OCI-LY7 (cell line): ENCODE results near the gene ADGRF4. TPM values are rescaled to one million over a fixed set of nuclear protein-coding genes. Genes with fewer than 3 reads are reported as not detected.

Source experiments
- BruUV-seq: library from RNA; stranded (reverse); fragments of 400-500 nt; replicated peaks from 2 replicates; lab custom pipeline; 2021; lab: Mats Ljungman, UMichigan
- CTCF ChIA-PET: fragments of 300-600 bp; sonication (Branson Sonifier 250); formaldehyde crosslinking; loops from one replicate; lab custom pipeline; 2022; ENCODE audit warnings: antibody characterized with exemption; ENCODE audit not compliant: unreplicated experiment; lab: Charles Lee
- POLR2A ChIA-PET: fragments of 300-600 bp; sonication (Branson Sonifier 250); formaldehyde crosslinking; loops from one replicate; lab custom pipeline; 2022; ENCODE audit warnings: antibody characterized with exemption; lab: Charles Lee
- DNase-seq: peaks from one replicate; pipeline ENCODE4 v3.0.0-alpha.2; 2015; ENCODE audit warnings: low spot score
- H2AFZ ChIP-seq: fragments of 200-600 bp; sonication (generic), shearing (Covaris generic); 2 replicates; pipeline ENCODE4 v1.6.1; 2014; ENCODE audit warnings: mild to moderate bottlenecking, antibody characterized with exemption, low read length, moderate library complexity
- H3K27ac ChIP-seq: fragments of 200-600 bp; sonication (generic); 2 replicates; pipeline ENCODE4 v1.5.1; 2014; ENCODE audit warnings: mixed run types, low read depth, mild to moderate bottlenecking, moderate library complexity, low read length, inconsistent platforms; ENCODE audit not compliant: poor library complexity, severe bottlenecking
- H3K36me3 ChIP-seq: fragments of 200-600 bp; sonication (generic); 2 replicates; pipeline ENCODE4 v1.6.1; 2014; ENCODE audit warnings: mild to moderate bottlenecking, antibody characterized with exemption, low read length, moderate library complexity, mixed read lengths; ENCODE audit not compliant: insufficient read depth
- H3K4me1 ChIP-seq: fragments of 200-600 bp; sonication (generic); 2 replicates; pipeline ENCODE4 v1.5.1; 2014; ENCODE audit warnings: mild to moderate bottlenecking, low read length; ENCODE audit not compliant: insufficient read depth, poor library complexity, severe bottlenecking
- H3K4me2 ChIP-seq: fragments of 200-600 bp; sonication (generic); 2 replicates; pipeline ENCODE4 v1.6.1; 2014; ENCODE audit warnings: mild to moderate bottlenecking, low read length
- H3K4me3 ChIP-seq: fragments of 200-600 bp; sonication (generic); 2 replicates; pipeline ENCODE4 v1.5.1; 2014; ENCODE audit warnings: mild to moderate bottlenecking, low read depth, low read length; ENCODE audit not compliant: poor library complexity, severe bottlenecking
- H3K79me2 ChIP-seq: fragments of 200-600 bp; sonication (generic); 2 replicates; pipeline ENCODE4 v1.6.1; 2016; ENCODE audit warnings: low read depth, mild to moderate bottlenecking, low read length, moderate library complexity, mixed read lengths; ENCODE audit not compliant: insufficient read depth
- H3K9me2 ChIP-seq: fragments of 200-600 bp; sonication (generic); 2 replicates; pipeline ENCODE4 v1.6.1; 2016; ENCODE audit warnings: mild to moderate bottlenecking, low read length, mixed read lengths; ENCODE audit not compliant: insufficient read depth
- H3K9me3 ChIP-seq: fragments of 200-600 bp; sonication (generic); 2 replicates; pipeline ENCODE4 v1.6.1; 2014; ENCODE audit warnings: mild to moderate bottlenecking, mixed run types, low read length, mixed read lengths
- H4K20me1 ChIP-seq: fragments of 200-600 bp; sonication (generic); 2 replicates; pipeline ENCODE4 v1.6.1; 2014; ENCODE audit warnings: mild to moderate bottlenecking, antibody characterized with exemption, low read length, moderate library complexity, mixed read lengths; ENCODE audit not compliant: insufficient read depth
- EZH2phosphoT487 ChIP-seq: fragments of 200-600 bp; sonication (generic); IDR thresholded peaks from 2 replicates; pipeline ENCODE4 v1.6.1; 2018; ENCODE audit warnings: low read depth, borderline replicate concordance, mild to moderate bottlenecking, mixed run types, antibody characterized with exemption, low read length, moderate library complexity, mixed read lengths
- intact Hi-C: fragments of 100-400 bp; cut with micrococcal nuclease; formaldehyde crosslinking; loops from one replicate; pipeline ENCODE4 v1.10.0; 2022; ENCODE audit not compliant: unreplicated experiment
- total RNA-seq, 2 experiments: library from RNA; depleted of rRNA in 1 of 2; stranded (reverse); fragments of >200 nt in 1 of 2; shearing (Covaris generic) in 1 of 2; gene quantifications; 2 replicates each; pipeline ENCODE4 v1.2.3, GENCODE V29; 2014 to 2022
- TF ChIP-seq, protein P1 (sequence below): fragments of 200-600 bp; sonication (generic); conservative IDR thresholded peaks from 2 replicates; pipeline ENCODE4 v1.5.1; 2014; ENCODE audit warnings: mild to moderate bottlenecking, antibody characterized with exemption, low read length, moderate library complexity, mixed read lengths

Gene ADGRF4
- total RNA-seq, 2 experiments from 2014 or later, result not detected

DNA sequence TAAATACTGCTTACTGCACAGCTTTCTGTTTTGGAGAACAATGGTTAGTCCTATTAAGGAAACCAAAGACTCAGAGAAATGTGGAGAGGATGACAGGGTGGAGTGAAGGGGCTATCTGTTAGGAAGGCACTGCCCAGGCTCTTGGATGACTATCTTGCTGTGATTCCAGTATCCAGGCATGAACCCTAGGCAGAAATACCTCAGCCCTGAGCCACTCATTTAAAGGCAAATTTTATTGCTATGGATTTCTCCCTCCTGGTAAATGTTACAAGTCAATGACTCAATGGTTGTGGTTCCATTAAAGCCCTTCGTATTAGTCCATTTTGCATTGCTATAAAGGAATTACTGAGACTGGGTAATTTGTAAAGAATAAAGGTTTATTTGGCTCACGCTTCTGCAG, 25.9 kb downstream of the ADGRF4 start:
- no peaks in the 10 kb centered on the region for H3K79me2 ChIP-seq
- no peak overlapping the region for H3K4me3 ChIP-seq
- H3K4me2 ChIP-seq, result no peak overlapping the region
- DNase-seq, result no peak
- ChIA-PET POLR2A (interaction anchor here (1.5 kb wide), 1 partner anchor 71 kb away, joined by 3 read pairs; no protein-coding TSS in a partner anchor), CTCF (no interaction called here)
- H3K36me3 ChIP-seq, result no peaks in the 10 kb centered on the region
- BruUV-seq, result no TSS peak
- TF ChIP-seq, protein P1, sequence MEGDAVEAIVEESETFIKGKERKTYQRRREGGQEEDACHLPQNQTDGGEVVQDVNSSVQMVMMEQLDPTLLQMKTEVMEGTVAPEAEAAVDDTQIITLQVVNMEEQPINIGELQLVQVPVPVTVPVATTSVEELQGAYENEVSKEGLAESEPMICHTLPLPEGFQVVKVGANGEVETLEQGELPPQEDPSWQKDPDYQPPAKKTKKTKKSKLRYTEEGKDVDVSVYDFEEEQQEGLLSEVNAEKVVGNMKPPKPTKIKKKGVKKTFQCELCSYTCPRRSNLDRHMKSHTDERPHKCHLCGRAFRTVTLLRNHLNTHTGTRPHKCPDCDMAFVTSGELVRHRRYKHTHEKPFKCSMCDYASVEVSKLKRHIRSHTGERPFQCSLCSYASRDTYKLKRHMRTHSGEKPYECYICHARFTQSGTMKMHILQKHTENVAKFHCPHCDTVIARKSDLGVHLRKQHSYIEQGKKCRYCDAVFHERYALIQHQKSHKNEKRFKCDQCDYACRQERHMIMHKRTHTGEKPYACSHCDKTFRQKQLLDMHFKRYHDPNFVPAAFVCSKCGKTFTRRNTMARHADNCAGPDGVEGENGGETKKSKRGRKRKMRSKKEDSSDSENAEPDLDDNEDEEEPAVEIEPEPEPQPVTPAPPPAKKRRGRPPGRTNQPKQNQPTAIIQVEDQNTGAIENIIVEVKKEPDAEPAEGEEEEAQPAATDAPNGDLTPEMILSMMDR, result no peak
- no peak for TF ChIP-seq EZH2phosphoT487
- no peaks in the 10 kb centered on the region for H3K4me1 ChIP-seq
- intact Hi-C loops, result no loop called here
- H4K20me1 ChIP-seq, result no peaks in the 10 kb centered on the region
- H3K9me2 ChIP-seq, result no peaks in the 10 kb centered on the region
- H2AFZ ChIP-seq, result no peak overlapping the region
- no peak overlapping the region for H3K27ac ChIP-seq
- no peaks in the 10 kb centered on the region for H3K9me3 ChIP-seq

DNA sequence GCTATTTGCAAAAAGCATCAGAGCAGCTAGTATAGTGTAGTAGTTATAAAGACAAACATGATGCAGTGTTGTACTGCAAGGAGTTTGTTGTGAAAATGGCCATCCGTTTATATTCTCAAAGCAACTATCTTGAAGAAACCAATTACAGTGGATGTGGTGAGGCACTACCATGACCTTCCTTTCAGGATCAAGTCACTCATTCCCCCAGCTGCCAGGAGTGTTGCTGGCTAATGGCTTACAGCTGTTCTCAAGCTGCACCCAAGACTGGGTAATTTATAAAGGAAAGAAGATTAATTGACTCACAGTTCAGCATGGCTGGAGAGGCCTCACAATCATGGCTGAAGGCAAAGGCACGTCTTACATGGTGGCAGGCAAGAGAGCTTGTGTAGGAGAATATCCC, 29.0 kb downstream of the ADGRF4 start:
- H3K4me2 ChIP-seq, result no peak overlapping the region
- H3K27ac ChIP-seq, result no peak overlapping the region
- H3K79me2 ChIP-seq, result no peaks in the 10 kb centered on the region
- CTCF ChIA-PET, result no interaction called here
- no peaks in the 10 kb centered on the region for H3K9me3 ChIP-seq
- H2AFZ ChIP-seq, result no peak overlapping the region
- H3K36me3 ChIP-seq, result no peaks in the 10 kb centered on the region
- DNase-seq, result no peak
- H3K4me1 ChIP-seq, result no peaks in the 10 kb centered on the region
- intact Hi-C loops, result no loop called here
- H4K20me1 ChIP-seq, result no peaks in the 10 kb centered on the region
- no peak overlapping the region for H3K4me3 ChIP-seq
- POLR2A ChIA-PET, result interaction anchor here (0.7 kb wide), 1 partner anchor 19 kb away, joined by 3 read pairs; no protein-coding TSS in a partner anchor
- no peaks in the 10 kb centered on the region for H3K9me2 ChIP-seq
- BruUV-seq, result no TSS peak
- no peak for TF ChIP-seq EZH2phosphoT487
- TF ChIP-seq, protein P1, result no peak

GRCh38 chr6:47729019-47729418, 30.6 kb downstream of the ADGRF4 start:
- intact Hi-C loops, result no loop called here
- Histone ChIP-seq H3K79me2 (no peaks in the 10 kb centered on the region), H4K20me1 (no peaks in the 10 kb centered on the region), H3K9me3 (no peaks in the 10 kb centered on the region), H3K9me2 (no peaks in the 10 kb centered on the region), H3K36me3 (no peaks in the 10 kb centered on the region), H2AFZ (no peak overlapping the region), H3K4me2 (no peak overlapping the region), H3K4me3 (no peak overlapping the region), H3K27ac (no peak overlapping the region), H3K4me1 (no peaks in the 10 kb centered on the region)
- ChIA-PET POLR2A (no interaction called here), CTCF (no interaction called here)
- DNase-seq, result no peak
- BruUV-seq, result no TSS peak
- TF ChIP-seq, protein P1, result no peak
- TF ChIP-seq EZH2phosphoT487, result no peak
